HG03432 (cell line): ENCODE results near the gene ITPR1.
A peak's percentile ranks its signal among the peaks of the same experiment; 100 is the strongest.

Experiments used
- ATAC-seq: cut with Tn5 transposase; IDR thresholded peaks from one replicate; pipeline ENCODE4 v1.9.1; 2021; ENCODE audit warnings: mild to moderate bottlenecking, moderate library complexity; ENCODE audit not compliant: unreplicated experiment

ITPR1 gene

DNA sequence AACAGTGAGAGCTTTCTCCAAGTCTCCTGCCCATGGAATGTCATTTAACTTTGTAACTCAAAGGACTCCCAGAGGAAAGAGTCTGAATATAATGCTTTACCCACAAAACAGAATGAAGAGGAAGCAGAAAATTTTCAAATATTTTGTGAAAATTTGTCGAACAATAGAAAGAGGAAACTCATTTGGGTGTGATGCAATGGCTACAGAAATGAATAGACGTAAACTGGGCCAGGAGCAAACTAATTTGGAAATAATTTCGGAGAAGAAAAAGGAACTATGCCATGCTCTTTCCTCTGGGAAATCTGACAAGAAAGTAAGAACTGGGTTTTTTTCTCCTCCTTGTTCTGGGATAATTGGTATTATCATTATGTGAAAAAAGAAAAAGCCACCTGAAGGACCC lies 14.9 kb upstream of the ITPR1 start:
- no peak for ATAC-seq

DNA sequence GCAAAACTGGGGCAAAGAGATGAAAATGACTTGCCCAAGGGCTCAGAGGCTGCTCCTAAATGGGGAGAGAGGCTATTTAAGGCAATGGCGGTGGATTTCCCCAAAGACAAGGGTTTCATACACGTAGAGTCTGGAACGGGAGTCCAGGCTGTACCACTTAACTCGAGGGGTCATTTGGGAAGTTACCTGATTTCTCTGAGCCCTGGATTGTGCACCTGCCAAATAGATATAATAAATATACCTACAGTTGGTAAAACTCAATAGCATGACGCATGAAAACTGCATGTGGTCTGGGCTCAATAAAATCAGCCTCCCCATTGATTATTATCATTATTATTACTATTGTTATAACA lies 1.3 kb upstream of the ITPR1 start:
- no peak for ATAC-seq

DNA sequence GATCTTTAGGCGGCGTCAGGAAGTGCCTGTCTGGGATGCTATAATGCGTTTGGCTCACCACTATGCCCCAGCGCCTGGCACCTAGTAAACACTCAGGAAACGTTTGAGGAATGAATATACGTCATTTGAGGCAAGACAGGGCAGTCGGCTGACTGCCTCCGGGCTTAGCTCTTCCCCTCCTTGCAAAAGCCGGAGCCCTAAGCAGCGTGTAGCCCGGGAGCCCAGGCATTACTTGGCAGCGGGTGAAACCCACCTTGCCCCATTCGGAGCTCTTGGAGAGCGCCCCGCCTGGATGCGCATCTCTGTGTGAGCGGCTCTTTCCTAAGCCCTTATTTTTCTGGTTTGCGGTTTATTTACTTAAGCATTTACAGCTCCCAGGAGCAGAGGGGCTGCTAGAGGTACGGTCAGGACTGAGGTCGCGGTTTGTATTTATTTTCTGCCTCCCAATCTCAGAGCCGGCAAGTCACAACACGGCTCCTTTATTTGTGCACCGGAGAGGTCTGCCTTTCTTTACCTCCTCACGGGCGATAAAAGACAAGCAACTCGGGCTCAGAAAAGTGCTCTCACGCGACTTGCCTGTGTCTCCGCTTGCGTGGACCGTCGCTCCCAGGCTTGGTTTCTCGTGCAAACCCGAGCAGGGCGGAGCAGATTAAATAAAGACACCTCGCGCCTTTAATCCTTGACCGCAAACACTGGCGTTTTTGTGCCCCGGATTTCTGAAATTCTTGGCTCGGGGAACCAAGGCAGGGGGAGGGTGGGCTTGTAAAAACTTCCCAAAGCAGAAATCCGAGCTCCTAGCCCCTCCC lies 737 bp upstream of the ITPR1 start:
- ATAC-seq, result peak; percentile 14

DNA sequence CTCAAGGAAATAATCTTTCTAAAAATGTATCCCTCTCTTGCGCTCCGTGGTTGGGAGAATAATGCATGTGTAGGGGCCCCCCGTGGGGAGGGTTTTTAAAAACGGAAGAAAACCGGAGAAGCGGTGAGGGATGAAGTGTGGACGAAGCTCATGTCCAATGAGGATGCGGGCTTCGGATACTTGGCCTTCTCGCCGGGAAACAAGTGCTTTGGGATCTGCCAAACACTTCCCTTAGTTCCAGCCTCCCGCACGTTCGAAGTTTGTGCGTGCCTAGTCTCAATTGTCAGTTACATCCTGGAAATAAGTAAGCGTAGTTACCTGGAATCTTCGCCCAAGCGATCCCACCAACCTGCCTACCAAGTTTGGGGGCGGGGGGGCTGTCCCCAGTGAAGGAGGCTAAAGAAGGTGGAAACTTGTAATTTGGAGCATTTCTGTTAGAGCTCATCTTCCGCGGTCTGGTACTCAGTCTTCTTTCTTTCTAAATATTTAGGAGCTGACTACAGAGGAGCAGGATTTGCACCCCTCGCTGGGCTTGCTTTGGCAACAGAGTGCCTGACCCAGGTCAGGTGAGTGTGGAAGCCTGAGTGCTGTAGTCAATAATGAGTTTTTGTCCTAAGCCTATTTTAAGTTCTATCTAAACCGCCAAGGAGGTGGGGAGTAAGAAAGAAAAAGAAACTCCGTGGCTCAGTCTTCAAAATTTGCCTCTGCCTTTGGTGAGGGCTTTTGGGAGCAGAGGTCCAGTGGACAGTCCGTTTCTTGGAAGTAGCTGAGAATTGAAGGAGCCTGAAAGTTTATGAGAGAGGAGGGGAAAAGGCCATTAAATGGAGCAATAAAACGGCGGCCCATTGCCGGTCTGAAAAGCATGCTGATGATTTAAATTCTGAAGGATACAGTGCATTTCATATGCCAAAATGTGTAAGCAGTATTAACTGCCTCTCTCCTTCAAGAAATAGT lies 1.1 kb downstream of the ITPR1 start:
- ATAC-seq, result no peak

DNA sequence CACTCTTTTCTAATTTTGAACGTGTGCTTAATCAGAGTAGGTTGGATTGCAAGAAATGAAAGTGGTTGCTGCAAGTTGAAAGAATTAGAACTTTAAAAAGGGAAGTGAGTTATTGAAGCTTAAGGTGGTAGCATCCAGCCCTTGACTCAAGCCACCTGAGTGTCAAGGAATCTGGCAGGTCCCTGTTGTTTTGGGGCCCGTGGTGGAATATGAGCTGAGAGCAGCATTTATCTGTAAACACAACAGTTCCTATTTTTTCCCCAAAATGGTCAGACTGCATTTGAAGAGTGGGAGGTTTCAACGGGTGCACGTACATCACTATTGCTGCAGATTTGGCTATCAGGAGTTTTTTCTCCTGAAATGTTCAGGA lies 1.7 kb downstream of the ITPR1 start:
- peak; percentile 25 for ATAC-seq

DNA sequence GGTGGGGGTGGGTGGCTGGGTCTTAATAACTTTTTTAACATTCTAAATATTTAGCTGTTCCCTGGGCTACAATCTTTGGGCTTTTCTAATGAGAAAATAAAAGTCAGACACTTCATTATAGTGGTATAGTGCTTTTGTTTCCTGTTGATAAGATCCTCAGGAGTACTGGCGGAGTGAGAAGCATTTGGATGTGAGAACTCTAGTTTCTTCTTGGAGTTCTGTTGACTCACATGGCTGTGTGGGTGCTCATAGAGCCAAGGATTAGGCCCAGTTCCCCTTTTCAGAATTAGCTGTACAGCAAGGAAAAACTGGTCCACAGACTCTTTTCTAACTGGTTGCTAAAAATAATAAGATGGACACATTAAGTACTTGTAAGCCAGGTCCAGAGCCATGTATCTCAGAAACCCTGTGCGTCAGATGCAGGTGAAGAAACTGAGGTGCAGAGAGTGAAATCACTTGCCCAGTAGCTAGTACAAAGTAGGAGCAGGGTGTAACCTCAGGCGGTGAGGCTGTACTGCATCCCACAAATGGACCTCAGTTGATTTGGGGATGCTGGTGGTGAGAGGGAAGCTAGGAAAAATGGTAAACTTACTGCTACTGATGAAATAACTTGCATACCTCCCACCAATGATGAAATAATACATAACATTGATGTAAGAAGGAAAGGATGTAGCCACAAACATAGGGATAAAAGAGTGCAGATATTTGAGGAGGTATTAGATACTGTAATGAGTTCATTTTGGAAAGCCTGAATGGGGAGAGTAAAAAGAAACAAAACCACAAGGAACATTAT lies 2.3 kb downstream of the ITPR1 start:
- no peak for ATAC-seq

DNA sequence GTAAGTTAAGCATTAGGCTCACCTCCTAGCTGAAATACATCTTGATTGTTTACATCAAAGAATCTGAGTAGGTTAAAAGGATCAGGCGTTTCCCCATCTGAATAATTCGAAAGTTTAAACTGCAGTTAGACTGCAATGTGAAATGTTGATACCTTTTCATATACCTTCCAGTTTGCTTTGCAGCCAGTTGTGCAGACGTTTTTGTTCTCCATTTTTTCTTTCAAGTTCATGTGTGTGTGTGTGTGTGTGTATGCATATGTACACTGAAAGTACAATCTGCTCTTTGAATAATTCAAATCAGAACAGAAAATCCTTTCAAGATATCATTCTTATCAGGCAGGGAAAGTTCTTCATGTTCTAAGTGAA lies 2.9 kb downstream of the ITPR1 start:
- ATAC-seq, result no peak

DNA sequence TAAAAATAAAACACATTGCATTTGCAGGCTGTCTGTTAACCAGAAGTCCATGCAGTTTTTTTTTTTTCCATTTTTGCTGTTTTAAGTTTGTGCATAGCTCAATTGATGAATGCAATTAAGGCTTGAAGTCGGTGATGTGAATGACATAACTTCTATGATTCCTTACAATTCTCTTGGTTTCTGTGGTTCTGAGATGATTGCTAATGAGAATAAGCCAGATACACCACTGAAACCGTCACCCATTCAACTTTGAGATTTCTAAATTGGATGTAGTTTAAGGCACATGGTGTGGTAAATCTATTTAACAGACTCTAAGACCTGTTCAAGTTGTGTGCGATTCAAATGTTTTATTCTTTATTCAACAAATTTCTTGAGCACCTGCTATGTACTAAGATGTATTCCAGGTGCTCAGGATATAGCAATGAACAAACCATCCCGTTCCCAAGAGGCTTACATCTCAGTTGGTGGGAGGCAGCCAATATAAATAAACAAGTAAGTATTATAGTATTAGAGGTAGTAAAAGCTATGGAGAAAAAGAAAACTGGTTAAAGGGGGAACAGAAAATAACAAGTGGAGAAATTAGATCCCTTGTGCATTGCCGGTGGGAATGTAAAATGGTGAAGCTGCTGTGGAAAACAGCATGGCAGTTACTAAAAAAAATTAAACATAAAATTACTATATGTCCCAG lies 4.0 kb downstream of the ITPR1 start:
- ATAC-seq, result no peak

DNA sequence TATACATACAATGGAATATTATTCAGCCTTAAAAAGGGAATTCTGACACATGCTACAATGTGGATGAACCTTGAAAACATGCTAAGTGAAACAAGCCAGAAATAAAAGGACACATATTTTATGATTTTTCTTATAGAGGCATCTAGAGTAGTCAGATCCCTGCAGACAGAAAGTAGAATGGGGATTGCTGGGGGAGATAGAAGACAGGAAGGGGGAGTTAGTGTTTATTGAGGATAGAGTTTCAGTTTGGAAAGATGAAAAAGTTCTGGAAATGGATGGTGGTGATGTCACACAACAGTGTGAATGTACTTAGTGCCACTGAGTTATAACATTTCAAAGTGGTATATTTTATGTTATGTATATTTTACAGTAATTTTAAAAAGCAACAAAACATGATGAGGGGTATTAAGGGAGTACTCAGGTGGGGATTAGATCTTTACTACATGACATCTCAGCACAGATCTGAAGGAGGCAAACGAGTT lies 4.7 kb downstream of the ITPR1 start:
- no peak for ATAC-seq

DNA sequence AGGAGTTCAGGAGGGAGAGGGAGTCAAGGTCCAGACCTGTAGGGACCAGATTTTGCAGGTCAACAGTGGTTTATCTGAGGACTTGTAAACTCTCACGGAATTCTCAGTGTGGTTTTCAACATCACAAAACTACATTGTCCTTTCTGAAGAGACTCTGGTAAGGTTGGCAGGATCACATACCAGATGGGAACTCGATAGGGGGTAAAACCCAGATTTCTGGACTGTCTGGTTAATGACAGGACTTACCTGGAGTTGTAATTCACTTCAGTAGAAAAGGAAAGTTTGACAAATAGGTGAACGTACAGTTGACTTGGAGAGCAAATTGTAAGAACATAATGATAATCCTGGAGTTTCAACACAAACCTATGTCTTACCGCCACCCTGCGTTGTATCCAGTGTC lies 5.3 kb downstream of the ITPR1 start:
- ATAC-seq, result no peak

DNA sequence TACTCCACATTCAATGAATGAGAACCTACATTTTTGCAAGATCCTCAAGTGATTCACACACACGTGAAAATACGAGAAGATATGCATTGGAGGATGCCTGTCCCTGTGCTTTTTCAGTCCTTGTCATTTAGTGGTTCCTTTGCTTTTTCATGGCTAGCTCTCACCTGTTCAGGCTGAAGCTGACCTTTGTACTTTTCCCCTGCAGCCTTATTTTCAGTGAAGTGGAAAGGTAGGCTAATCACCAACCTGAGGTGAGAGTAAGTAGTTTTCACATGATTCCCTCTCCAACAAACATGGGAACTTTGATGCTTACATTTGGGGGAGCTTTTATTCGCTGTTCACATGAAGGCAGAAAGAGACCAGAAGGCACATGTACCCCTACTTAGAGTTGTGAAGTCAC lies 8.3 kb downstream of the ITPR1 start:
- ATAC-seq, result no peak

DNA sequence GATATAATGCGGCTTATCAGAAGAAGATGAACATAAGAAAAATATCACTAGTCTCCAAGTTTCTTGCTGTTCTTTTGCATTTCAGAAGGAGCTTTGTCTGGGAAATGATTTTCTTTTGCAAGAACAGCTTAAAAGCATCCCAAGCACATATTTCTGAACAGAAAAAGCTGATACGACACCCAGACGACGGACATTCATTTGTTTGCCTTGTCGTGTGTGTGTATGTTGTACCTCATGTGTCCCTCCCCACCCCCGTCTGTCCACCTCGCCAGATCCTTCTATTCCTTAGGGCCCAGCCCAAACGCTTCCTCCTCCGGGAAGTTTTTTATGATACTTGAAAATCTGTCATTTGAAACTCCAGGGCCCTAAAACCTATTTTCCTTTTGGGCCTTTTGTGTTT lies 8.8 kb downstream of the ITPR1 start:
- no peak for ATAC-seq

DNA sequence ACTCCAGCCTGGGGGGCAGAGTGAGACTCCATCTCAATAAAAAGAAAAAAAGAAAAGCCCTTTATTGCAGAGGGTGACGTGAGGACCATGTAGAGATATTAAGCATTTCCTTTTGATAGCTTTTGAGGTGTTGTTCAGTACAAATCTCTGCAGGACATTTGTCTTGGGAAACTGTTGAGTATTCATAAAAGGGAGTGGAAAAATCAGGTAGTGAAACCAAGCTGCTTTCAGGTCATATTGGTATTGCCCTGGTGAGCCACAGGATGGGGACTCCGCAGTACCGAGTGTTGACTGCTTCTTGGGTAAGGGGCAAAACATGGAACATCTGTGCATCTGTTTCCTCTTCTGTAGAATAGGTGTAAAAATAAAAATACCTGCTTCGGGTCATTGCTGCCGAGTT lies 9.9 kb downstream of the ITPR1 start:
- ATAC-seq, result peak; percentile 57

DNA sequence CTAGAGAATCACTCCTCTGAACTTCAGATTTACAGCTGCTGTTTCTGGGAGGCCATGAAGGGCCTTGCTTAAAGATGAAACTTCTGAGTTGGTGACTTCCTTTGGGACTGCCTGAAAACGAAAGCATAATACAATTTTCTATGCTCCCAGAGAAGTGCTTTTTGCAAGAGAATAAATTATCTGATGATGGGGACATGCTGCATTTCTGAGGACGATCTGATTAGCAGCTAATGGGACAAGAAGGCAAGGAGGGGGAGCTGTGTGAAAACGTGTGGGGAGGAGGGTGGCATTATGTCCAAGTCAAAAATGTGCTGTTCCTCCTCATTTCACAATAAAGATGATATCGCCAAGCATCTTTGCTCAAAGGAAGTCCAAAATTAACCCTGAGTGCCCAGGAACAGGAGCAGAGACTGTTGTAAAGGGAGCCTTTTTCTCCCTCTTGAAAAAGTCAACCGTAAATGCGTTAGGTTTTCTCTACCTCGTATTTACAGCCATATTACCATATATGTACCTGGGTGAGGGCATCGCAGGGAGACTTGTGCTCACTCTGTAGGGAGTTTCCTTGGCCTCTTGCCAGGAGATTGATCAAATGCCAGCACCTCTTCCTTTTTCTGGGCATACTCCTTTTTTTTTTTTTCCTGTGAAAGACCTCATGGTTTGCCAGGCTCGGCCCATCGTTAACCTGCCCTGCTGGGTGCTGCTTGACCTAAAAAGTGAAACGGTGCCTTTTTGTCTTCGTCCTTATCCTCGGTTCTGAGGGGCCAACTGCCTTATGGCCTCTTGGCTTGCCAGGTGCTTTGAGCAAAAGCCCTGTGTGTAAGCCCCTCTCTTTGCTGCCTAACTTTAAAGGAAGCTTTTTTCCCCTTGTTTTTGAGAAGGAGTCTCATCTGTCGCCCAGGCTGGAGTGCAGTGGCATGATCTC lies 11.5 kb downstream of the ITPR1 start:
- ATAC-seq, result peak; percentile 11

DNA sequence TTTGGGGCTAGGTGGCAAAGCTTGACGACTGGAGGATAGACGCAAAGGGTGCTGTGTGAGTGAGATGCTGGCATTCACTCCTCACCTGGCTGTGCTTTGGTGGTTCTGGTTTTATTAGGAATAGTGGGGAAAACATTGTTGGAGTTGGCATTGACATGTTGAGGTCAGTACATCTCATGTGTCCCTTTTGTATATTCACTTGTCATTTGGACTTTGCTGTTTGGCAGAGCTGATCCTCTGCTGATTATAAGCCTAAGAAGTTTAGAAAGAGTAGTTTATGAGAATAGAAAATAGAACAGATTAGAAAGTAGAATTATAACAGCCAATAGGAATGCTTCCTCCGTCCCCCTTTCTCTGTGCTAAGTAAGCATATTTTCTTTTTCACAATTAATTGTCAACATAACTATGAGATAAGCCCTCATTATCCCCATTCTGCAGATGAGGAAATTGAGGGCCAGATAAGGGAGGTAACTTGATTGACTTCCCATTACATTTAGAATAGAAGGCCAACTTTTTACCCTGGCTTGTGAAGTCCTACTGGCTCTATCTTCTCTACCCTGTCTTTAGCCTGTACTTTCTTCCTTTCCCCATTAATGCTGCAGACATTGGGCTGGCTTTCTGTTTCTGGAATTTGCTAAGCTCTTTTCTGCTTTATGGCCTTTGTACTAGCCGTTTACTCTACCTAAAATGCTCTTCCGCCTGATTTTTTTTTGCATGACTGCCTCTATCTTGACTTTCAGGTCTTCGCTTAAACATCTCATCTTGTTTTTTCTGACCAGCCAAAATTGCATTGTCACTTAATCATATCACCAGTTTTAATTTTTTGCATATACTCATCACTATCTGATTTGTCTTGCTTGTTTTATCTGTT lies 12.8 kb downstream of the ITPR1 start:
- ATAC-seq, result no peak

DNA sequence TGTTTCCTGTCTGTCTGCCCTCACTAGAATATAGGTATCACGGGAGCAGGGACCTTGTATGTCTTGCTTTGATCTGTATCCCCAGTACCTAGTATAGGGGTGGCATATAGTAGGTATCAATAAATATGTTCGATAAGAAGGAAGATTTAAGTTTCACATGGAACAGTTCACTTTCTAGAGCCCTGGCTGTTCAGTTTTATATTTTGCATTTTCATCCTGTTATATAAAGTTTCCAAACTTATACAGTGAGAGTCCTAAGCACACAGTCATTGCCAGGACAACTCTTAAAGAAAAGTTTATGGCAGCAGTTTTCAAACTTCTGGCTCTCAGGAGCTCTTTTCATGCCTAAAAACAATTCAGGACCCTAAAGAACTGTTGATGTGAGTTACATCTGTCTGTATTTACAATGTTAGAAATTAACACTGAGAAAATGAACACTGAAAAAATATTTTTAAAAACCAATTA lies 13.4 kb downstream of the ITPR1 start:
- ATAC-seq, result no peak

DNA sequence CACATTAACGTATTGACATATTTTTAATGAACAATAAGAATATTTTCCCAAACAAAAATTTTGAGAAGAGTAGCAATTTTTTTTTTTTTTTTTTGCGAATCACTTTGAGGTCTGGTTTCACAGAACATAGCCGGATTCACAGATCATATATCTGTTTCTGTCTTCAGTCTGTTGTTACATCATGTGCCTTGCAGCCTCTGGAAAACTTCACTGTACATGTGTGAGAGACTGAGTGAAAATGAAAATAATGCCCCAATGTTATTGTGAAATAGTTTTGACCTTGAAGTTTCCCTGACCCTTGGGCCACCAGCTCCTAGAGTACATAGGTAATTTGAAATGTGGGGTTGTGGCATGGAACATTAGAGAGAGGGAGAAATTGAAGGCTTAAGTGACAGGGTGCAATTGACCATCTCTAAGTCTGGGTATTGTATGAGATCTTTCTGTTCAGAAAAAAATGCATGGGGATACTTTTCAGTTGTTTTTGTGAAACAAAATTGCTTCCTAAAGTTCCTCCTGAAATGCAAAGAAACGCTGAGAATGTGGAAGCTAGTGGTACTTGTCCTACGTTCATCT lies 14.0 kb downstream of the ITPR1 start:
- ATAC-seq, result peak; percentile 18
